Esophagus squamous epithelium (tissue), 4 donors: ENCODE results near the gene HNF1A.

Experiments
- CTCF ChIP-seq, 6 experiments: fragments of 450-650 bp in 4 of 6; fragments of 200-600 bp in 2 of 6; sonication (generic) in 2 of 6; IDR thresholded peaks; one replicate each; pipeline ENCODE4 v1.5.1; 2016 to 2019; ENCODE audit warnings: antibody characterized with exemption in 6 of 6, mild to moderate bottlenecking in 4 of 6, moderate library complexity in 4 of 6
- POLR2A ChIP-seq, 4 donors: fragments of 450-650 bp; IDR thresholded peaks; one replicate each; pipeline ENCODE4 v1.6.1; 2017; ENCODE audit warnings: antibody characterized with exemption in 4 of 4, mild to moderate bottlenecking in 4 of 4, moderate library complexity in 3 of 4

DNA sequence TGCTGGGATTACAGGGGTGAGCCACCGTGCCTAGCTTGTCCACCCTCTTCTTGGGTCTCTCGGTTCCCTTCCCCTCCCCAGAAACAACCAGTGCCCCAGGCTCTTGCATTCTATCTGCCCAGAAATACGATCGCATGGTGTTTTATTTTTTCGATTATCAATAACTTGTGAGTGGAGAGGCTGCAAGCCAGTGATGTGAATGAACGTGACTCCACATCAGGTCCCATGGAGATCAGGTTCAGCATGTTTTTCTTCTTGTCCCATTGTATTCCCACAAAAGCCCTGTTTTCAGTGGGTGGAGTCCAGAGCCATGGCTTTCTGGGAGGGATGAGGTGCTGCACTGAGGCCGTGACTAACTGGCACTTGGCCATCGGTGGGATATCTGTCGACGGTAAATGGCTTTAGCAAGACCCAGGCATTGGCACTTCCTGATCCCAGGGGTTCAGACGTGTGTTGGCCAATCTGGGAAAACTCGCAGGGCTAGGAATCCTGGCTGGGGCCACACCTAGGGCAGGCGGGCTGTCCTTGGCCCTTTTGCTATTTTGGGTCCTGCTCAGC, 12.7 kb upstream of the HNF1A start:
- TF ChIP-seq POLR2A (IDR thresholded peaks at IDR 0.05) (no peak), CTCF (IDR thresholded peaks at IDR 0.05) (no peak)
